Raji (cell line): ENCODE data around the gene SEMA5B.

ENCODE experiments used
- POLR2A ChIP-seq: IDR thresholded peaks from 2 replicates; pipeline ENCODE4 v1.6.1; 2011; ENCODE audit warnings: low read depth, low read length, control low read depth; ENCODE audit not compliant: insufficient read depth

Gene SEMA5B

GRCh38 chr3:123042413-123042812 is 14.8 kb upstream of the SEMA5B start:
- no peak for TF ChIP-seq POLR2A

GRCh38 chr3:123039178-123039577 is 11.6 kb upstream of the SEMA5B start:
- TF ChIP-seq POLR2A = no peak

GRCh38 chr3:123038751-123039150 is 11.2 kb upstream of the SEMA5B start:
- TF ChIP-seq POLR2A = no peak

- TF ChIP-seq POLR2A = no peak
Observed at GRCh38 chr3:123037015-123037375, 9.4 kb upstream of the SEMA5B start.

- TF ChIP-seq POLR2A = no peak
Observed at GRCh38 chr3:123036352-123037014, 8.9 kb upstream of the SEMA5B start.

- TF ChIP-seq POLR2A = no peak
Observed at GRCh38 chr3:123034996-123035395, 7.4 kb upstream of the SEMA5B start.

GRCh38 chr3:123034120-123034519 is 6.6 kb upstream of the SEMA5B start:
- no peak for TF ChIP-seq POLR2A

- TF ChIP-seq POLR2A = no peak
Observed at GRCh38 chr3:123032057-123032456, 4.5 kb upstream of the SEMA5B start.

GRCh38 chr3:123031051-123031450 is 3.5 kb upstream of the SEMA5B start:
- no peak for TF ChIP-seq POLR2A

- TF ChIP-seq POLR2A = no peak
Observed at GRCh38 chr3:123028233-123028828, 768 bp upstream of the SEMA5B start.

GRCh38 chr3:123026565-123027291 is 835 bp downstream of the SEMA5B start:
- no peak for TF ChIP-seq POLR2A

GRCh38 chr3:123025642-123026521 is 1.7 kb downstream of the SEMA5B start:
- TF ChIP-seq POLR2A = no peak

- no peak for TF ChIP-seq POLR2A
Observed at GRCh38 chr3:123024056-123024455, 3.5 kb downstream of the SEMA5B start.

GRCh38 chr3:123021996-123022510 is 5.5 kb downstream of the SEMA5B start:
- no peak for TF ChIP-seq POLR2A

- no peak for TF ChIP-seq POLR2A
Observed at GRCh38 chr3:123021388-123021787, 6.2 kb downstream of the SEMA5B start.
